H1 (cell line): Measurements from ENCODE around the gene ICAM3. TPM values are rescaled to one million over a fixed set of nuclear protein-coding genes. Genes with fewer than 3 reads are reported as not detected.

Source experiments
- CTCF ChIA-PET: fragments of 300-600 bp; sonication (Branson Sonifier 250); formaldehyde crosslinking; loops from one replicate; lab custom pipeline; 2021; ENCODE audit not compliant: partially characterized antibody; lab: Charles Lee
- POLR2A ChIA-PET: fragments of 300-600 bp; sonication (Branson Sonifier 250); formaldehyde crosslinking; loops from one replicate; lab custom pipeline; 2021; ENCODE audit warnings: inconsistent platforms; ENCODE audit not compliant: partially characterized antibody; lab: Charles Lee
- DNase-seq, 2 experiments: peaks; one replicate each; pipeline versions ENCODE4 v3.0.0 to v3.0.0-alpha.2; 2010 to 2022; ENCODE audit warnings: low spot score in 2 of 2, low read depth in 1 of 2, mixed read lengths in 1 of 2
- FAIRE-seq: peaks from 2 replicates; lab custom pipeline; 2011; peaks lifted over from hg19 to GRCh38; lab: Jason Lieb, UNC
- H2AFZ ChIP-seq: 2 replicates; pipeline ENCODE4 v1.8.1; 2012; ENCODE audit warnings: low read length, inconsistent platforms
- H2AK5ac ChIP-seq: 2 replicates; pipeline ENCODE4 v1.6.1; 2013; ENCODE audit warnings: low read depth, low read length
- H2BK120ac ChIP-seq: replicated peaks from 2 replicates; pipeline ENCODE3; 2013; ENCODE audit warnings: low read depth, low read length, inconsistent platforms
- H2BK12ac ChIP-seq: 2 replicates; pipeline ENCODE4 v1.6.1; 2013; ENCODE audit warnings: low read depth, low read length
- H2BK15ac ChIP-seq: 2 replicates; pipeline ENCODE4 v1.6.1; 2013; ENCODE audit warnings: low read length
- H2BK20ac ChIP-seq: 2 replicates; pipeline ENCODE4 v1.6.1; 2013; ENCODE audit warnings: low read length
- H2BK5ac ChIP-seq: 2 replicates; pipeline ENCODE4 v1.6.1; 2013; ENCODE audit warnings: low read depth, low read length
- H3K14ac ChIP-seq: 2 replicates; pipeline ENCODE4 v1.6.1; 2013; ENCODE audit warnings: inconsistent platforms; ENCODE audit not compliant: insufficient read length
- H3K18ac ChIP-seq: 2 replicates; pipeline ENCODE4 v1.6.1; 2013; ENCODE audit warnings: low read length; ENCODE audit errors: extremely low read depth
- H3K23ac ChIP-seq: 2 replicates; pipeline ENCODE4 v1.6.1; 2013; ENCODE audit warnings: inconsistent platforms; ENCODE audit not compliant: insufficient read length
- H3K23me2 ChIP-seq: 2 replicates; pipeline ENCODE4 v1.6.1; 2013; ENCODE audit warnings: low read depth, low read length
- H3K27ac ChIP-seq: 2 replicates; pipeline ENCODE4 v1.6.1; 2011; ENCODE audit warnings: low read depth, low read length, inconsistent platforms
- H3K27me3 ChIP-seq, 4 experiments: replicated peaks in 1 of 4; 1 replicate in 1 of 4; 2 replicates in 3 of 4; pipeline versions ENCODE4 v1.6.1 to v1.8.1; 2011 to 2013; ENCODE audit warnings: low read length in 3 of 4, mild to moderate bottlenecking in 3 of 4, inconsistent platforms in 2 of 4, mixed read lengths in 2 of 4, moderate library complexity in 1 of 4; ENCODE audit not compliant: control insufficient read depth in 3 of 4, insufficient read depth in 3 of 4; ENCODE audit errors: extremely low read depth in 1 of 4
- H3K36me3 ChIP-seq, 4 experiments: 2 replicates each; pipeline versions ENCODE4 v1.6.1 to v1.8.1; 2011 to 2013; ENCODE audit warnings: mild to moderate bottlenecking in 4 of 4, low read length in 3 of 4, moderate library complexity in 2 of 4, control low read depth in 1 of 4, inconsistent platforms in 1 of 4; ENCODE audit not compliant: insufficient read depth in 4 of 4, control insufficient read depth in 2 of 4
- H3K4ac ChIP-seq: replicated peaks from 2 replicates; pipeline ENCODE3; 2013; ENCODE audit warnings: low read length, low read depth, mixed read lengths, inconsistent platforms; ENCODE audit not compliant: insufficient read length
- H3K4me1 ChIP-seq, 4 experiments: replicated peaks in 1 of 4; 1 replicate in 1 of 4; 2 replicates in 3 of 4; pipeline versions ENCODE4 v1.6.1 to v1.8.1; 2011 to 2013; ENCODE audit warnings: low read length in 3 of 4, inconsistent platforms in 2 of 4, mixed read lengths in 1 of 4; ENCODE audit not compliant: insufficient read depth in 4 of 4, control insufficient read depth in 3 of 4
- H3K4me2 ChIP-seq, 2 experiments: 2 replicates each; pipeline versions ENCODE4 v1.6.1 to v1.8.1; 2011 to 2013; ENCODE audit warnings: low read depth in 2 of 2, low read length in 2 of 2, control low read depth in 1 of 2, inconsistent platforms in 1 of 2, mild to moderate bottlenecking in 1 of 2; ENCODE audit not compliant: insufficient read depth in 1 of 2
- H3K4me3 ChIP-seq, 4 experiments: fragments of 200-600, 300-600 bp in 1 of 4; sonication (generic), shearing (Covaris generic), sonication (Bioruptor Twin) in 1 of 4; 2 replicates each; pipeline versions ENCODE4 v1.5.1 to v1.8.1; 2011 to 2016; ENCODE audit warnings: low read length in 4 of 4, low read depth in 3 of 4, control low read depth in 2 of 4, inconsistent platforms in 2 of 4, mild to moderate bottlenecking in 2 of 4, mixed read lengths in 1 of 4, moderate library complexity in 1 of 4; ENCODE audit not compliant: insufficient read depth in 2 of 4; ENCODE audit errors: extremely low read depth in 1 of 4
- H3K56ac ChIP-seq: replicated peaks from 2 replicates; pipeline ENCODE3; 2013; ENCODE audit warnings: low read depth, mild to moderate bottlenecking, mixed read lengths, low read length, inconsistent platforms; ENCODE audit not compliant: insufficient read length
- H3K79me1 ChIP-seq: 2 replicates; pipeline ENCODE4 v1.6.1; 2013; ENCODE audit warnings: low read depth, low read length, control low read depth
- H3K79me2 ChIP-seq, 2 experiments: 2 replicates each; pipeline versions ENCODE4 v1.6.1 to v1.8.1; 2012 to 2013; ENCODE audit warnings: low read length in 2 of 2, mild to moderate bottlenecking in 2 of 2, inconsistent platforms in 1 of 2; ENCODE audit not compliant: insufficient read depth in 2 of 2, control insufficient read depth in 1 of 2
- H3K9ac ChIP-seq, 4 experiments: replicated peaks in 1 of 4; 1 replicate in 1 of 4; 2 replicates in 3 of 4; pipeline versions ENCODE4 v1.6.1 to v1.8.1; 2011 to 2013; ENCODE audit warnings: low read depth in 3 of 4, low read length in 3 of 4, control low read depth in 2 of 4, mild to moderate bottlenecking in 2 of 4, moderate library complexity in 2 of 4, inconsistent platforms in 1 of 4; ENCODE audit errors: extremely low read depth in 1 of 4
- H3K9me3 ChIP-seq, 2 experiments: 2 replicates each; pipeline versions ENCODE4 v1.6.1 to v1.8.1; 2012 to 2013; ENCODE audit warnings: mild to moderate bottlenecking in 2 of 2, moderate library complexity in 2 of 2, control low read depth in 1 of 2, inconsistent platforms in 1 of 2, low read depth in 1 of 2, low read length in 1 of 2, mixed read lengths in 1 of 2; ENCODE audit not compliant: insufficient read depth in 2 of 2
- H4K20me1 ChIP-seq, 2 experiments: replicated peaks in 1 of 2; 2 replicates each; pipeline versions ENCODE3 to v1.8.1; 2011 to 2013; ENCODE audit warnings: inconsistent platforms in 2 of 2, low read length in 2 of 2, mild to moderate bottlenecking in 1 of 2; ENCODE audit not compliant: insufficient read depth in 2 of 2, control insufficient read depth in 1 of 2
- H4K5ac ChIP-seq: 2 replicates; pipeline ENCODE4 v1.6.1; 2013; ENCODE audit warnings: low read length, low read depth, mixed read lengths, inconsistent platforms; ENCODE audit not compliant: insufficient read length
- H4K8ac ChIP-seq: 2 replicates; pipeline ENCODE4 v1.8.0; 2013; ENCODE audit warnings: mild to moderate bottlenecking, moderate library complexity, low read length, inconsistent platforms; ENCODE audit not compliant: insufficient read depth; ENCODE audit errors: extremely low read depth
- H4K91ac ChIP-seq: replicated peaks from 2 replicates; pipeline ENCODE3; 2013; ENCODE audit warnings: low read length, mixed read lengths, inconsistent platforms; ENCODE audit not compliant: insufficient read length
- CEBPB ChIP-seq: IDR thresholded peaks from 2 replicates; pipeline ENCODE4 v1.6.1; 2012; ENCODE audit warnings: low read depth, low read length
- EGR1 ChIP-seq: IDR thresholded peaks from 2 replicates; pipeline ENCODE4 v1.6.1; 2011; ENCODE audit warnings: low read depth, low read length, borderline replicate concordance
- RFX5 ChIP-seq: IDR thresholded peaks from 2 replicates; pipeline ENCODE4 v1.6.1; 2011; ENCODE audit warnings: low read depth, low read length, improper control_type of control experiment, borderline replicate concordance
- TBP ChIP-seq: IDR thresholded peaks from 2 replicates; pipeline ENCODE4 v1.6.1; 2011; ENCODE audit warnings: low read depth, low read length, improper control_type of control experiment
- WGBS, 2 experiments: shearing (Covaris generic) in 1 of 2; methylation state at CpG; one replicate each; pipeline versions ENCODE4 v1.1.6 to v1.1.7; 2013 to 2015; ENCODE audit warnings: low lambda C conversion rate in 2 of 2, mixed read lengths in 2 of 2, inconsistent platforms in 1 of 2, low coverage in 1 of 2, missing lambda C conversion rate in 1 of 2; ENCODE audit not compliant: insufficient replicate concordance in 2 of 2, insufficient coverage in 1 of 2, insufficient read length in 1 of 2; ENCODE audit errors: extremely low coverage in 1 of 2, missing lambda C conversion rate in 1 of 2; 5-methylcytosine and 5-hydroxymethylcytosine counted together
- polyA plus RNA-seq, 7 experiments: library from polyadenylated mRNA; depleted of rRNA in 3 of 7; stranded (reverse) in 5 of 7; unstranded in 2 of 7; fragments of >200 nt in 5 of 7; fragments of 200-250 nt in 2 of 7; gene quantifications; 1 replicate in 5 of 7; 2 replicates in 1 of 7; 4 replicates in 1 of 7; pipeline versions ENCODE4 v1.2.1 to v1.2.3, GENCODE V29; 2011 to 2013; ENCODE audit warnings: missing spikeins in 2 of 7, mixed read lengths in 2 of 7
- total RNA-seq: library from RNA; stranded (reverse); fragmentation: NEBNext Ultra II Directional; extraction: Animal tissue kit (Norgen Biotek cat#: 25700); gene quantifications from 2 replicates; pipeline ENCODE4 v1.2.1, GENCODE V29; 2021
- TF ChIP-seq, protein P1 (sequence below): IDR thresholded peaks from 2 replicates; pipeline ENCODE4 v1.6.1; 2012; ENCODE audit warnings: inconsistent platforms

The ICAM3 gene
- total and polyA plus RNA-seq, 2 of the 8 experiments (the other 6 are each of a cell fraction or from before 2014, with no cell fraction given), result 15.4 to 16.5 TPM

- H2BK5ac ChIP-seq, result peak overlapping the region; percentile 95
- H4K5ac ChIP-seq, result peak overlapping the region; percentile 88
- H3K27ac ChIP-seq, result peak overlapping the region; percentile 68
- H2AFZ ChIP-seq, result 0 out of 2 replicates have a peak overlapping the region, but pooled peaks have one; percentile 1
- peak; percentile 74 for FAIRE-seq
- peak overlapping the region; percentile 88 for H3K56ac ChIP-seq
- H4K20me1 ChIP-seq, result no peaks in the 10 kb centered on the region
- ChIA-PET POLR2A (interaction anchor here (0.6 to 2.9 kb wide), 11 partner anchors 8 to 261 kb away, joined by 3 to 15 read pairs (median 5); partner anchors contain the start of genes ICAM1, ICAM5, MRPL4 and RAVER1), CTCF (interaction anchor here (0.6 to 3.2 kb wide), 9 partner anchors 16 to 225 kb away, joined by 3 to 11 read pairs (median 4); partner anchors contain the start of genes ICAM5 and RAVER1)
- H2BK120ac ChIP-seq, result no peak overlapping the region
- H3K79me2 ChIP-seq, result no peaks in the 10 kb centered on the region
- no peaks in the 10 kb centered on the region for H3K79me1 ChIP-seq
- DNase-seq, result peak; percentile 90 to 96
- peaks cover 18% of the 10 kb centered on the region for H3K23me2 ChIP-seq
- no peak overlapping the region for H3K23ac ChIP-seq
- peak overlapping the region; percentile 90 for H4K91ac ChIP-seq
- H3K14ac ChIP-seq, result peak overlapping the region; percentile 62
- peak overlapping the region; percentile 45; the same call in 1 of the 2 replicates for H2BK12ac ChIP-seq
- peaks cover 0 to 11% (median 8%) of the 10 kb centered on the region in 4 experiments; a peak in 5 of 7 replicates for H3K4me1 ChIP-seq
- H2AK5ac ChIP-seq, result no peak overlapping the region
- H3K4me2 ChIP-seq, result peak overlapping the region; percentile 72 to 99
- no peaks in the 10 kb centered on the region for H3K9me3 ChIP-seq
- peak overlapping the region; percentile 90; the same call in 1 of the 2 replicates for H4K8ac ChIP-seq
- peaks cover 0 to 5% (median 2%) of the 10 kb centered on the region in 4 experiments; a peak in 2 of 8 replicates for H3K36me3 ChIP-seq
- H2BK20ac ChIP-seq, result no peak overlapping the region
- WGBS, 2 experiments, result 5% methylated on average over 48 of the region's 63 CpGs; no CpG with 5 or more reads in 1 of the 2 experiments
- H3K4me3 ChIP-seq, result peak overlapping the region; percentile 61 to 69 (median 64)
- H3K18ac ChIP-seq, result peak overlapping the region; percentile 94
- peak overlapping the region; percentile 15 to 72 (median 53) for H3K9ac ChIP-seq
- H2BK15ac ChIP-seq, result peak overlapping the region; percentile 93; the same call in 1 of the 2 replicates
- H3K27me3 ChIP-seq, result no peaks in the 10 kb centered on the region
- H3K4ac ChIP-seq, result peak overlapping the region; percentile 97
- TF ChIP-seq CEBPB (no peak), TBP (0 out of 2 replicates have a peak, but pooled peaks have one; percentile 12), EGR1 (peak; percentile 52; the same call in 1 of the 2 replicates), RFX5 (no peak)
- TF ChIP-seq, protein P1, sequence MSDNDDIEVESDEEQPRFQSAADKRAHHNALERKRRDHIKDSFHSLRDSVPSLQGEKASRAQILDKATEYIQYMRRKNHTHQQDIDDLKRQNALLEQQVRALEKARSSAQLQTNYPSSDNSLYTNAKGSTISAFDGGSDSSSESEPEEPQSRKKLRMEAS, result peak; percentile 91
These were observed 13.6 kb upstream of the ICAM3 start for GRCh38 chr19:10352764-10353671.
